Endothelial cell of umbilical vein (primary cell): ENCODE results near the gene ZNF618. TPM values are rescaled to one million over a fixed set of nuclear protein-coding genes. Genes with fewer than 3 reads are reported as not detected.

ENCODE experiments used
- BruUV-seq: library from RNA; stranded (reverse); fragments of 400-500 nt; replicated peaks from 2 replicates; lab custom pipeline; 2021; lab: Mats Ljungman, UMichigan
- CTCF ChIA-PET: fragments of 300-600, 350-600 bp; sonication (Branson Sonifier 250); formaldehyde crosslinking; loops from one replicate; lab custom pipeline; 2021; ENCODE audit warnings: antibody characterized with exemption, inconsistent platforms; lab: Charles Lee
- POLR2A ChIA-PET: fragments of 300-600, 350-600 bp; sonication (Branson Sonifier 250); formaldehyde crosslinking; loops from one replicate; lab custom pipeline; 2021; ENCODE audit warnings: antibody characterized with exemption, inconsistent platforms; lab: Charles Lee
- DNase-seq: peaks from one replicate; pipeline ENCODE4 v3.0.0-alpha.2; 2011; ENCODE audit warnings: low read depth, low spot score
- FAIRE-seq: peaks from 2 replicates; lab custom pipeline; 2011; peaks lifted over from hg19 to GRCh38; lab: Jason Lieb, UNC
- H2AFZ ChIP-seq: 2 replicates; pipeline ENCODE4 v1.6.0; 2012; ENCODE audit warnings: low read depth, low read length, control low read depth, inconsistent platforms
- H3K27ac ChIP-seq: 2 replicates; pipeline ENCODE4 v1.5.1; 2011; ENCODE audit warnings: low read depth, mild to moderate bottlenecking, control low read depth, low read length, moderate library complexity; ENCODE audit not compliant: insufficient read depth
- H3K27me3 ChIP-seq, 2 experiments: 2 replicates each; pipeline versions ENCODE4 v1.6.0 to v1.6.1; 2011; ENCODE audit warnings: low read length in 2 of 2, mixed read lengths in 1 of 2; ENCODE audit not compliant: control insufficient read depth in 2 of 2, insufficient read depth in 2 of 2
- H3K36me3 ChIP-seq, 2 experiments: 2 replicates in 1 of 2; 3 replicates in 1 of 2; pipeline ENCODE4 v1.5.1; 2011; ENCODE audit warnings: low read length in 2 of 2, mild to moderate bottlenecking in 1 of 2, moderate library complexity in 1 of 2; ENCODE audit not compliant: control insufficient read depth in 2 of 2, insufficient read depth in 2 of 2; ENCODE audit errors: extremely low read depth in 1 of 2
- H3K4me1 ChIP-seq: 3 replicates; pipeline ENCODE4 v1.5.1; 2011; ENCODE audit warnings: mild to moderate bottlenecking, low read length; ENCODE audit not compliant: control insufficient read depth, insufficient read depth; ENCODE audit errors: extremely low read depth
- H3K4me2 ChIP-seq: 2 replicates; pipeline ENCODE4 v1.6.1; 2011; ENCODE audit warnings: low read length, control low read depth, mixed read lengths; ENCODE audit not compliant: insufficient read depth
- H3K4me3 ChIP-seq, 3 experiments: fragments of 200-600 bp in 1 of 3; sonication (generic), shearing (Covaris generic) in 1 of 3; replicated peaks in 1 of 3; 2 replicates each; pipeline ENCODE4 v1.5.1; 2011 to 2016; ENCODE audit warnings: control low read depth in 3 of 3, low read length in 3 of 3, mild to moderate bottlenecking in 2 of 3, inconsistent platforms in 1 of 3, low read depth in 1 of 3, moderate library complexity in 1 of 3; ENCODE audit not compliant: insufficient read depth in 1 of 3
- H3K79me2 ChIP-seq: 2 replicates; pipeline ENCODE4 v1.6.0; 2012; ENCODE audit warnings: low read length, inconsistent platforms; ENCODE audit not compliant: control insufficient read depth, insufficient read depth
- H3K9ac ChIP-seq: replicated peaks from 2 replicates; pipeline ENCODE3; 2011; ENCODE audit warnings: low read length, control low read depth; ENCODE audit not compliant: insufficient read depth; ENCODE audit errors: extremely low read depth
- H3K9me1 ChIP-seq: replicated peaks from 3 replicates; pipeline ENCODE4 v1.6.0; 2011; ENCODE audit warnings: mild to moderate bottlenecking, low read length; ENCODE audit not compliant: control insufficient read depth, insufficient read depth; ENCODE audit errors: extremely low read depth
- H3K9me3 ChIP-seq: replicated peaks from 2 replicates; pipeline ENCODE4 v1.5.1; 2012; ENCODE audit warnings: low read length, inconsistent platforms; ENCODE audit not compliant: control insufficient read depth, insufficient read depth
- H4K20me1 ChIP-seq: replicated peaks from 2 replicates; pipeline ENCODE3; 2011; ENCODE audit warnings: mild to moderate bottlenecking, low read length; ENCODE audit not compliant: control insufficient read depth, insufficient read depth; ENCODE audit errors: extremely low read depth
- CTCF ChIP-seq, 2 donors: IDR thresholded peaks; 1 replicate in 1 of 2; 2 replicates in 1 of 2; pipeline ENCODE4 v1.5.1; 2011; ENCODE audit warnings: low read length in 2 of 2, mild to moderate bottlenecking in 2 of 2, moderate library complexity in 2 of 2, control low read depth in 1 of 2, inconsistent platforms in 1 of 2, low read depth in 1 of 2; ENCODE audit not compliant: insufficient read depth in 1 of 2; ENCODE audit errors: extremely low read depth in 1 of 2
- EZH2 ChIP-seq: IDR thresholded peaks from 2 replicates; pipeline ENCODE4 v1.6.1; 2012; ENCODE audit warnings: borderline replicate concordance, low read depth, mild to moderate bottlenecking, moderate library complexity, low read length, inconsistent platforms; ENCODE audit not compliant: severe bottlenecking
- FOS ChIP-seq: IDR thresholded peaks from 2 replicates; pipeline ENCODE4 v1.6.1; 2011; ENCODE audit warnings: mild to moderate bottlenecking, low read length, moderate library complexity, borderline replicate concordance; ENCODE audit not compliant: insufficient read depth
- GATA2 ChIP-seq: IDR thresholded peaks from 2 replicates; pipeline ENCODE4 v1.7.0; 2011; ENCODE audit warnings: low read depth, mild to moderate bottlenecking, moderate library complexity, mixed read lengths, low read length; ENCODE audit not compliant: insufficient read length, insufficient read depth
- JUN ChIP-seq: IDR thresholded peaks from 2 replicates; pipeline ENCODE4 v1.6.1; 2011; ENCODE audit warnings: borderline replicate concordance, low read depth; ENCODE audit not compliant: insufficient read length, insufficient read depth
- MYC ChIP-seq: IDR thresholded peaks from one replicate; pipeline ENCODE4 v1.6.1; 2011; ENCODE audit warnings: mild to moderate bottlenecking, low read depth, low read length
- POLR2A ChIP-seq: IDR thresholded peaks from 2 replicates; pipeline ENCODE4 v1.6.1; 2012; ENCODE audit warnings: low read depth, mild to moderate bottlenecking, control low read depth, low read length
- POLR2AphosphoS5 ChIP-seq: IDR thresholded peaks from 2 replicates; pipeline ENCODE4 v1.6.1; 2012; ENCODE audit warnings: low read depth, mild to moderate bottlenecking, control low read depth, low read length, moderate library complexity; ENCODE audit not compliant: insufficient read depth
- dilution Hi-C: fragments of 300-500 bp; cut with MboI; formaldehyde crosslinking; loops from one replicate; pipeline ENCODE4 v1.15.0; 2019; ENCODE audit warnings: low sequenced_read_pairs; ENCODE audit not compliant: extremely low pct_ligation_motif_present
- intact Hi-C: fragments of 100-400 bp; cut with micrococcal nuclease; formaldehyde crosslinking; loops from one replicate; pipeline ENCODE4 v1.10.0; 2022
- polyA plus RNA-seq, 4 experiments: library from polyadenylated mRNA; depleted of rRNA in 3 of 4; stranded (reverse) in 3 of 4; unstranded in 1 of 4; fragments of >200 nt; gene quantifications; 2 replicates each; pipeline versions ENCODE4 v1.2.1 to v1.2.3, GENCODE V29; 2011 to 2012; ENCODE audit warnings: missing spikeins in 1 of 4
- total RNA-seq: library from RNA; stranded (reverse); gene quantifications from 2 replicates; pipeline ENCODE4 v1.2.3, GENCODE V29; 2021
- TF ChIP-seq, protein P1 (sequence below): IDR thresholded peaks from 2 replicates; pipeline ENCODE4 v1.6.1; 2011; ENCODE audit not compliant: insufficient read depth, insufficient read length

Gene ZNF618
- total and polyA plus RNA-seq, 2 donors (not counting 3 experiments of a cell fraction or from before 2014, with no cell fraction given) = 22.6 to 80.3 TPM

GRCh38 chr9:114094971-114095370 is 218.9 kb downstream of the ZNF618 start:
- no peak overlapping the region for H3K4me2 ChIP-seq
- dilution Hi-C loops (loop anchor here (25.0 kb wide), 1 partner anchor 192 kb away; no protein-coding TSS in a partner anchor), intact Hi-C loops (no loop called here)
- FAIRE-seq (no peak), DNase-seq (no peak)
- ChIA-PET CTCF (interaction anchor here (1.0 to 5.8 kb wide), 6 partner anchors 12 to 196 kb away, joined by 3 to 64 read pairs (median 16); no protein-coding TSS in a partner anchor), POLR2A (no interaction called here)
- H3K79me2 ChIP-seq = no peaks in the 10 kb centered on the region
- H3K4me1 ChIP-seq = peaks cover under 1% of the 10 kb centered on the region
- H3K9me1 ChIP-seq = no peaks in the 10 kb centered on the region
- H3K9ac ChIP-seq = no peak overlapping the region
- TF ChIP-seq GATA2 (no peak), POLR2A (no peak), CTCF (IDR thresholded peaks at IDR 0.05; ENCODE audit: extremely low read depth in 1 of 2, insufficient read depth in 1 of 2, low read depth in 1 of 2, low read length in 2 of 2) (no peak), POLR2AphosphoS5 (no peak), FOS (no peak), MYC (no peak), EZH2 (no peak), JUN (no peak)
- TF ChIP-seq, protein P1, sequence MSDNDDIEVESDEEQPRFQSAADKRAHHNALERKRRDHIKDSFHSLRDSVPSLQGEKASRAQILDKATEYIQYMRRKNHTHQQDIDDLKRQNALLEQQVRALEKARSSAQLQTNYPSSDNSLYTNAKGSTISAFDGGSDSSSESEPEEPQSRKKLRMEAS = no peak
- no peak overlapping the region for H3K4me3 ChIP-seq
- H3K36me3 ChIP-seq = no peaks in the 10 kb centered on the region
- BruUV-seq = no TSS peak
- H3K27me3 ChIP-seq = no peaks in the 10 kb centered on the region
- no peak overlapping the region for H3K27ac ChIP-seq
- H4K20me1 ChIP-seq = no peaks in the 10 kb centered on the region
- H3K9me3 ChIP-seq = no peaks in the 10 kb centered on the region
- no peak overlapping the region for H2AFZ ChIP-seq
